SU-DHL-6 (cell line): ENCODE results near the gene KISS1.

Experiments
- EZH2phosphoT487 ChIP-seq: fragments of 200-600 bp; sonication (generic), shearing (Covaris generic); conservative IDR thresholded peaks from 2 replicates; pipeline ENCODE4 v1.6.1; 2018; ENCODE audit warnings: mild to moderate bottlenecking, antibody characterized with exemption, low read length, moderate library complexity, mixed read lengths
- TF ChIP-seq, protein P1 (sequence below): fragments of 200-600 bp; sonication (generic); IDR thresholded peaks from one replicate; pipeline ENCODE4 v1.5.1; 2017; ENCODE audit warnings: antibody characterized with exemption, mild to moderate bottlenecking, low read length, moderate library complexity; ENCODE audit not compliant: insufficient read depth, poor library complexity, severe bottlenecking

DNA sequence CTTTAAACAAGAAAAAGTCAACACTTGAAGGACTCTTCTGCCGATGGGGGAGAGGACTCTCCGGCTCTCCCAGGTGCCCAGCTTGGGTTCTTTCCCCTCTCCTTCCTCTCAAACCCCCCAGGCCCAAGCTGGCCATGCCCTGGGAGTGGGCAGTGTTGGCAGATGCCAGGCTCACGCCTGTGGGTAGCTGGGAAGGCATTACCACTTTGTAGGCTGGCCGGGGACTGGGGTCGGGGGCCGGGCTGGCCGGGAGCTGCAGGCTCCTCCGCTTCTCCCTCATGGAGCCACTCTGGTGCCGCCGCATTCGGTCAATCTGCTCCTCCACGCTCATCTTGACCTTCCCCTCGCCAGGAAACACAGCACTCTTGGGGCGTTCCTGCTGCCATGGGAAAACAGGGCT is 33.9 kb upstream of the KISS1 start:
- TF ChIP-seq, protein P1, sequence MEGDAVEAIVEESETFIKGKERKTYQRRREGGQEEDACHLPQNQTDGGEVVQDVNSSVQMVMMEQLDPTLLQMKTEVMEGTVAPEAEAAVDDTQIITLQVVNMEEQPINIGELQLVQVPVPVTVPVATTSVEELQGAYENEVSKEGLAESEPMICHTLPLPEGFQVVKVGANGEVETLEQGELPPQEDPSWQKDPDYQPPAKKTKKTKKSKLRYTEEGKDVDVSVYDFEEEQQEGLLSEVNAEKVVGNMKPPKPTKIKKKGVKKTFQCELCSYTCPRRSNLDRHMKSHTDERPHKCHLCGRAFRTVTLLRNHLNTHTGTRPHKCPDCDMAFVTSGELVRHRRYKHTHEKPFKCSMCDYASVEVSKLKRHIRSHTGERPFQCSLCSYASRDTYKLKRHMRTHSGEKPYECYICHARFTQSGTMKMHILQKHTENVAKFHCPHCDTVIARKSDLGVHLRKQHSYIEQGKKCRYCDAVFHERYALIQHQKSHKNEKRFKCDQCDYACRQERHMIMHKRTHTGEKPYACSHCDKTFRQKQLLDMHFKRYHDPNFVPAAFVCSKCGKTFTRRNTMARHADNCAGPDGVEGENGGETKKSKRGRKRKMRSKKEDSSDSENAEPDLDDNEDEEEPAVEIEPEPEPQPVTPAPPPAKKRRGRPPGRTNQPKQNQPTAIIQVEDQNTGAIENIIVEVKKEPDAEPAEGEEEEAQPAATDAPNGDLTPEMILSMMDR = no peak
- TF ChIP-seq EZH2phosphoT487 = no peak
